ENCODE data around the gene CCDC183.
"Not testable (repeated sequence)": the region's sequence is repeated elsewhere in the genome, so short reads cannot be mapped to it uniquely, and the experiment has no call there.

Gene CCDC183

GRCh38 chr9:136785565-136786355 is 10.4 kb upstream of the CCDC183 start:
- not testable (repeated sequence) for DNase-seq

GRCh38 chr9:136786451-136786850 is 9.7 kb upstream of the CCDC183 start:
- DNase-seq: no peak

DNA sequence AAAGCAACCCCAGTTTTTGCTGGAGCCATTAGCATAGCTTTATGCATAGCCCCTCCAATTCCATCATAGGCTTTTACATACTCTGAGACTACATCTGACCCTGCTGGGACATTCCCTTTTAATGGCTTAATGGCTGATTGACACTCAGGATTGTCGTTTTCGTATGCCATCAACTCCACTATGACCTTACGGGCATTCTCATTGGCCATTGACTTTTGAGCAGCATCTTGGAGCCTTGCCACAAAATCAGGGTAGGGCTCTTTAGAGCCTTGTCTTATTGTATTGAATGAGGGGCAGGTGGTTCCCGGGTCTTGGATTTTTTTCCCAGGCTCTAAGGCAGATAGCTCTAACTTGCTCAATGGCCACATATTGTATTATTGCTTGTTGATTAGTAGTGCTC is 9.2 kb upstream of the CCDC183 start:
- not testable (repeated sequence) for DNase-seq

GRCh38 chr9:136787690-136788400 is 8.3 kb upstream of the CCDC183 start:
- peak; percentile 73 for DNase-seq

DNA sequence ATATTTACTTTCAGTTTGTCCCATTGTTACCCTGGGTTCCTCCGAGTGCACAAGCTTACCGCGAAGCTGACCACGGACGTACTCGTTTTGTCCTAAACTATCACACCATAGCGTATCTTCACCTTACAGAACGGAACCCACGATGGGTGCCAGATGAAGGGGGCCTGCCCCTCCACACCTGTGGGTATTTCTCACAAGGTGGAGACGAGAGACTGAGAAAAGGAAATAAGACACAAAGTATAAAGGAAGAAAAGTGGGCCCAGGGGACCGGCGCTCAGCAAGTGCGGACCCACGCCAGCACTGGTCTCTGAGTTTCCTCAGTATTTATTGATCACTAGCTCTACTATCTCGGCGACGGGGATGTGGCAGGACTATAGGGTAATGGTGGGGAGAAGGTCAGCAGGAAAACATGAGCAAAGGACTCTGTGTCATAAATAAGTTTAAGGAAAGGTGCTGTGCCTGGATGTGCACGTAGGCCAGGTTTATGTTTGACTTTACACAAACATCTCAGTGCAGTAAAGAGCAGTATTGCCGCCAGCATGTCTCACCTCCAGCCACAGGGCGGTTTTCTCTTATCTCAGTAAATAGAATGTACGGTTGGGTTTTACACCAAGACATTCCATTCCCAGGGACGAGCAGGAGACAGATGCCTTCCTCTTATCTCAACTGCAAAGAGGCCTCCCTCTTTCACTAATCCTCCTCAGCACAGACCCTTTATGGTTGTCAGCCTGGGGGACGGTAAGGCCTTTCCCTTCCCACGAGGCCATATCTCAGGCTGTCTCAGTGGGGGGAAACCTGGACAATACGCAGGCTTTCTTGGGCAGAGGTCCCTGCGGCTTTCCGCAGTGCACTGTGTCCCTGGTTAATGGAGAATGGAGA is 7.3 kb upstream of the CCDC183 start:
- DNase-seq: not testable (repeated sequence)

GRCh38 chr9:136789523-136789937 is 6.6 kb upstream of the CCDC183 start:
- DNase-seq: no peak

DNA sequence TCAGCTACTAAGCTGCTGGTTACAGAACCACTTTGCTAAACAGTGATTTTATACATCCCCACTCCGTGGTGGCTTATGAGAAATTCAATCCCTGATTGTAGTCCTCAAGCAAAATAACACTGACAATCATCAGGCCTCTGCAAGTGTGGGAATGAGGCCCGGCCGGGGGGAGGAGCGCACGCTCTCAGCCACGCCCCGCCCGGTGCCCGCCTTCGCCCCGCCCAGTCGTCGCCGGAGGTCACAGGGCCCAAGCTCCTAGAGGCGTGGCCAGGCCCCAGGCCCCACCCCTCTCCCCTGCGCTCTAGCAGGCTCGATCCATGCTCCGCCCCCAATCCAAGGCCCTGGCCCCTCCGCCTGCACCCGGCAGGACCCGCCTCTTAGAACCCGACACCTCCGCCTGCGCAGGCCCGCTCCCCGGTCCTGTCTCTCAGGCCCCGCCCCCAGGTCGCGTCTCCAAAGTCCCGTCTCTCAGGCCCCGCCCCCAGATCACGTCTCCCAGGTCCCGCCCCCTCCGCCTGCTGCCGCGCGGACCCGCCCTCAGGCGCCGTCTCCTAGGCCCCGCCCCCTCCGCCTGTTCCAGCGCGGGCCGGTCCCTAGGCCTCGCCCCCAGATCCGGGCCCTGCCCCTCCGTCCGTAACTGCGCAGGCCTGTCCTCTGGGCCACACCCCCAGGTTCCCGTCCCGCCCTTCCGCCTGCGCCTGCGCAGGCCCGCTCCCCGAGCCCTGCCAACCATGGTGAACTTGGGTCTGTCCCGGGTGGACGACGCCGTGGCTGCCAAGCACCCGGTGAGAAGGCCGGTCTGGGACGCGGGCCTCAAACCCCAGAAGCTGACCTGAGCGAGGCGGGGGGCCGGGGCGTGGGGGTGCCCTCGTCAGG is 5.3 kb upstream of the CCDC183 start, which contains the start of gene TMEM141:
Gene TMEM141, plus strand, starts transcription at position 705 of the 876 bp plus-strand sequence. Its CDS starts 27 bp downstream, at position 732.
- DNase-seq: peak; percentile 100

DNA sequence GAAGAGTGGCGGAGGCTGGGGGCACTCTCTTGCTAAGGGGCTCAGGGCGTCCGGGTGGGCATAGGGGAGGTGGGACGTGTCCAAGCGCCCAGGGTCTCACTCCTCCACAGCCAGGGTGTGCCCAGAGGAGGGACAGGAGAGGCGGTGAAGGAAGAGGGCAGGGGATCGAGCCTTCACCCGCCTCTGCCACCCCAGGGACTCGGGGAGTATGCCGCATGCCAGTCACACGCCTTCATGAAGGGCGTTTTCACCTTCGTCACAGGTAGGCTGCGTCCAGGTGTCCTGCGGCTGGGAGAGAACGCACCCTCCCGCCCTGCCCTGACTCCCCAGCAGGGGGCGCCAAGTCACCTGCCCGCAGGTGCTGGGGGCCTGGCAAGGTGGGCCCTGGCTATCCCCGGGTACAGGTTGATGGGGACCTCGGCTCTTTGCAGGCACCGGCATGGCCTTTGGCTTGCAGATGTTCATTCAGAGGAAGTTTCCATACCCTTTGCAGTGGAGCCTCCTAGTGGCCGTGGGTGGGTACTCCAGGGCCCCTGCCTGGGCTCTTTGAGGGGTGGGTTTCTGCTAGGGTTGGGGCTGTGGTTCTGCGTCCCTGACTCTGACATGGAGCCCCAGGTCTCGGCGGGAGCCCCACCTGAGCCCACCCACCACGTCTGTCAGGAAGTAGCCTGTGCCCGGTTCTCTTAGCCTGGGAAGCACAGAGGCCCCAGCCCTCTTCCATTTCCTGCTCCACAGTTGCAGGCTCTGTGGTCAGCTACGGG is 4.4 kb upstream of the CCDC183 start:
- DNase-seq: peak; percentile 64

DNA sequence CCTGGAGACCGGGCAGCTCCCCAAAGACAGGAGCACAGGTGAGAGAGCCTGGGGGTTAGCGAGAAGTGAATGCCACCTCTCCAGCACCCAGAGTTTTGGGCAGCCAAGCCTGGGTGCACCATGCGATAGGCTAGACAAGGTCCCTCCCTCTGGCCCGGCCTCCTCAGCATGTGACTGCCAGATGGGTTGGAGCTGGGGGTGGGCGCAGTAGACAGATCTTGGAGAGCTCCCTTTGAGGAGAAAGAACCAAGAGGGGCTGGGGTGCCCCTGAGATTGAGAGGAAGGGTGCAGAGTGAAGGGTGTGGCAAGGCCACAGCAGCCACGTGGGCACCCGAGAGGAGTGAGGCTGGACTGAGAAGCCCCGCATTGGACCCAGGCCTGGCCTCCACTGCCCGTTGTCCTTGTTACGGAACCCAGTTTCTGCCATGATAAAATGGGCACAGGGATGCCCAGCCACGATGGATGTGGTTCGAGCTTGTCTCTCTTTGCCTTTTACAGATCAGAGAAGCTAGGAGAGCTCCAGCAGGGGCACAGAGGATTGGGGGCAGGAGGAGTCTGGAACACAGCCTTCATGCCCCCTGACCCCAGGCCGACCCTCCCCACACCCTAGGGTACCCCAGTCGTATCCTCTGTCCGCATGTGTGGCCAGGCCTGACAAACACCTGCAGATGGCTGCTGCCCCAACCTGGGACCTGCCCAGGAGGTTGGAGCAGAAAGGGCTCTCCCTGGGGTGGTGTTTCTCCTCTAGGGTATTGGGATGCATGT is 3.6 kb upstream of the CCDC183 start:
- DNase-seq: no peak

GRCh38 chr9:136793086-136793946 is 2.8 kb upstream of the CCDC183 start:
- DNase-seq: no peak

DNA sequence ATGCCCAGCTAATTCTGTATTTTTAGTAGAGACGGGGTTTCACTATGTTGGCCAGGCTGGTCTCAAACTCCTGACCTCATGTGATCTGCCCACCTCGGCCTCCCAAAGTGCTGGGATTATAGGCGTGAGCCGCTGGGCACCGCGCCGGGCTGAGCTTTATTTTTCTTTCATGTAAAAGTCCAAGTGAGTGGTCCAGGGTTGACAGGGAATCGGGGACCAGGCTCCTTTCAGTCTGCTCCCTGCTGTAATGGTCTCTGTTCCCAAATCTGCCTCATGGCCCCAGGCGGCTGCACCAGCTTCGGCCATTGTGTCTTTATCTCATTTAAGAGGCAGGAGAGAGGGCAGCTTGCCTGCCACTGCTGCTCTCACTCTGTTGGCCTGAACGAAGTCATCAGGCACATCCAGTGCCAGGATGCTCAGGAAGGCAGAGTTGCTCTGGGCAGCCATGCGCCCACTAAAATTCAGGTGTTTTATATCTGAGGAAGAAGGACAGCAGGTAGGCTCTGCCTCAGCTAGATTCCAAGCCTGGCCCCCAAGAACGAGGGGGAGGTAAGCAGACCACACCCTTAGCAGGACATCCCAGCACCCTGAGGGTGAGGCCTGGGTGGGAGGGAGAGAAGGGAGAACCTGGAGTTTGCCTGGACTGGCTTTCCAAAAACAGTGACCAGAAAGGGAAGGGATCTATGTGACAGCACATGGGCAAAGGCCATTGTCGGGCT is 1.7 kb upstream of the CCDC183 start:
- no peak for DNase-seq

DNA sequence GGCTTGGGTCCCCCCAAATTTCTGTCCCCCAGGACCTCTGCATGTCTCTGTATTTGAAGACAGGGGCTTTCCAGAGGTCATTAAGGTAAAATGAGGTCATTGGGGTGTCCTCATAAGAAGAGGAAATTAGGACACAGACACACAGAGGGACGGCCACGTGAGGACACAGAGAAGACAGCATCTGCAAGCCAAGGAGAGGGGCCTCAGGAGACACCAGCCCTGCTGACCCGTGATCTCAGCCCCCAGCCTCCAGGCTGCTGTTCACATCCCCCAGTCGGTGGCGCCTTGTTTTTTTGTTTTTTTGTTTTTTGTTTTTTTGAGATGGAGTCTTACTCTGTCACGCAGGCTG is 1.2 kb upstream of the CCDC183 start:
- no peak for DNase-seq

DNA sequence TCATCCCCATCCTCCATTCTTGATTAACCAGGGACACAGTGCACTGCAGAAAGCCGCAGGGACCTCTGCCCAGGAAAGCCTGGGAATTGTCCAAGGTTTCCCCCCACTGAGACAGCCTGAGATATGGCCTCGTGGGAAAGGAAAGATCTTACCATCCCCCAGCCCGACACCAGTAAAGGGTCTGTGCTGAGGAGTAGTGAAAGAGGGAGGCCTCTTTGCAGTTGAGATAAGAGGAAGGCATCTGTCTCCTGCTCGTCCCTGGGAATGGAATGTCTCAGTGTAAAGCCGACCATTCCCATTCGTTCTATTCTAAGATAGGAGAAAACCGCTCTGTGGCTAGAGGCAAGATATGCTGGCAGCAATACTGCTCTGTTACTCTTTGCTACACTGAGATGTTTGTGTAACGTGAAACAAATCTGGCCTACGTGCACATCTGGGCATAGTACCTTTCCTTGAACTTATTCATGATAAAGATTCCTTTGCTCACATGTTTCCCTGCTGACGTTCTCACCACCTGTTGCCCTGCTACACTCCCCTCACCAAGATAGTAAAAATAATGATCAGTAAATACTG is 723 bp downstream of the CCDC183 start:
- DNase-seq: not testable (repeated sequence)

DNA sequence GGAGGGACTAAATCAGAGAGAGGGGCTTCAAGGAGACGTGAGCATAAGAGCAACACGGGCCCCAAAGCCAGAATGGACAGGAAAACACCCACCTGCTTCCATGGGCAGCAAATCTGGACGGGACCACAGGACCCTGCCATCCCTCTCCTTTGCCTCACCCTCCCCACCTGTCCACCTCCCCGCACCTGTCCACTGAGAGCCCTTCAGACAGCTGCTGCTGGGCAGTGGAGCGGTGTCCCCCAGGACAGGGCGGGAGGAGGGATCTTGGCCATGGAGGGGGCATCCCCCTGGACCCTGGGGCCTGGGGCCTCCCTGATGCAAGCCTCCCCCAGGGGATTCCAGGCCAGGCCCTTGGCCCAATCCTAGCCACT is 2.6 kb downstream of the CCDC183 start:
- no peak for DNase-seq

DNA sequence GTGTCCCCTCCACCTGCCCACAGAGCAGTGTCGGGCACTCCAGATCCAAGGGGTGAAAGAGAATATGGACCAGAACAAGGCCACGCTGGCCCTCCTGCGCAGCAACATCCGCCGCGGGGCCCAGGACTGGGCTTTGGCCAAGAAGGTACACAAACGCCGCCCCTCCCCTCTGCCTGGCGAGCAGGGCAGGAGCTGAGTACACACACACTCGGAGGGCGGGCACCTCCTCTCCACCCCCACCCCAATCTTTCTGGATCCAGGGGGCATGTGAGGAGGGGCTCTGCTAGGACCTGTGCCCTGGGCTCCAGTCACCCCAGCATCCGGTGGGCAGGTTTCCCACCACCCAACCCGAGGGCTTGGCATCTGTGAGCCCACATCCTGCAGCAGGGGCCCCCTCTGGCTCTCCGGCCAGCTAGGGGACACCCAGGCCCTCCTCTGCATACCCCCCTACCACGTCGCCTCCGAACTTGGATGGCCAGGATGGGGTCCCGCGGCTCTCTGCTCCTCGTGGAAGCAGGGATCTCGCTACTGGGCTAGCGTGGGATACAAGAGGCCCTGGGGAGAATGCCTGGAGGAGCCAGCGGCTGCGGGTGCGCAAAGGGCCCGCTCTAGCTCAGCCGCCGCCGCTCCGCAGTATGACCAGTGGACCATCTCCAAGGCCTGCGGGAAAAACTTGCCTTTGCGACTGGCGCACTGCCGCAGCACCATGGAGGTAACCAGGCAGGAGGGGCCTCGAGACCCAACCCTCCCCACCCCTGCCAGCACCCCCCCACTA is 3.1 kb downstream of the CCDC183 start:
- no peak for DNase-seq

- peak; percentile 84 for DNase-seq
Observed at GRCh38 chr9:136799854-136800657, 3.9 kb downstream of the CCDC183 start.

GRCh38 chr9:136802321-136802720 is 6.2 kb downstream of the CCDC183 start:
- no peak for DNase-seq
